HL-60/S4 treated with phorbol 12-myristate 13-acetate at 8.2 ng/mL for 4 days and 3 days (cell line): ENCODE measurements around the gene SDK2.

ENCODE experiments used
- in situ Hi-C: fragments of 300-500 bp; cut with MboI; formaldehyde crosslinking; loops from 2 replicates; pipeline ENCODE4 v1.15.0; 2022; ENCODE audit warnings: low sequenced_read_pairs

SDK2 gene, protein sequence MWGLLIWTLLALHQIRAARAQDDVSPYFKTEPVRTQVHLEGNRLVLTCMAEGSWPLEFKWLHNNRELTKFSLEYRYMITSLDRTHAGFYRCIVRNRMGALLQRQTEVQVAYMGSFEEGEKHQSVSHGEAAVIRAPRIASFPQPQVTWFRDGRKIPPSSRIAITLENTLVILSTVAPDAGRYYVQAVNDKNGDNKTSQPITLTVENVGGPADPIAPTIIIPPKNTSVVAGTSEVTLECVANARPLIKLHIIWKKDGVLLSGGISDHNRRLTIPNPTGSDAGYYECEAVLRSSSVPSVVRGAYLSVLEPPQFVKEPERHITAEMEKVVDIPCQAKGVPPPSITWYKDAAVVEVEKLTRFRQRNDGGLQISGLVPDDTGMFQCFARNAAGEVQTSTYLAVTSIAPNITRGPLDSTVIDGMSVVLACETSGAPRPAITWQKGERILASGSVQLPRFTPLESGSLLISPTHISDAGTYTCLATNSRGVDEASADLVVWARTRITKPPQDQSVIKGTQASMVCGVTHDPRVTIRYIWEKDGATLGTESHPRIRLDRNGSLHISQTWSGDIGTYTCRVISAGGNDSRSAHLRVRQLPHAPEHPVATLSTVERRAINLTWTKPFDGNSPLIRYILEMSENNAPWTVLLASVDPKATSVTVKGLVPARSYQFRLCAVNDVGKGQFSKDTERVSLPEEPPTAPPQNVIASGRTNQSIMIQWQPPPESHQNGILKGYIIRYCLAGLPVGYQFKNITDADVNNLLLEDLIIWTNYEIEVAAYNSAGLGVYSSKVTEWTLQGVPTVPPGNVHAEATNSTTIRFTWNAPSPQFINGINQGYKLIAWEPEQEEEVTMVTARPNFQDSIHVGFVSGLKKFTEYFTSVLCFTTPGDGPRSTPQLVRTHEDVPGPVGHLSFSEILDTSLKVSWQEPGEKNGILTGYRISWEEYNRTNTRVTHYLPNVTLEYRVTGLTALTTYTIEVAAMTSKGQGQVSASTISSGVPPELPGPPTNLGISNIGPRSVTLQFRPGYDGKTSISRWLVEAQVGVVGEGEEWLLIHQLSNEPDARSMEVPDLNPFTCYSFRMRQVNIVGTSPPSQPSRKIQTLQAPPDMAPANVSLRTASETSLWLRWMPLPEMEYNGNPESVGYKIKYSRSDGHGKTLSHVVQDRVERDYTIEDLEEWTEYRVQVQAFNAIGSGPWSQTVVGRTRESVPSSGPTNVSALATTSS (N-terminal part only)

DNA sequence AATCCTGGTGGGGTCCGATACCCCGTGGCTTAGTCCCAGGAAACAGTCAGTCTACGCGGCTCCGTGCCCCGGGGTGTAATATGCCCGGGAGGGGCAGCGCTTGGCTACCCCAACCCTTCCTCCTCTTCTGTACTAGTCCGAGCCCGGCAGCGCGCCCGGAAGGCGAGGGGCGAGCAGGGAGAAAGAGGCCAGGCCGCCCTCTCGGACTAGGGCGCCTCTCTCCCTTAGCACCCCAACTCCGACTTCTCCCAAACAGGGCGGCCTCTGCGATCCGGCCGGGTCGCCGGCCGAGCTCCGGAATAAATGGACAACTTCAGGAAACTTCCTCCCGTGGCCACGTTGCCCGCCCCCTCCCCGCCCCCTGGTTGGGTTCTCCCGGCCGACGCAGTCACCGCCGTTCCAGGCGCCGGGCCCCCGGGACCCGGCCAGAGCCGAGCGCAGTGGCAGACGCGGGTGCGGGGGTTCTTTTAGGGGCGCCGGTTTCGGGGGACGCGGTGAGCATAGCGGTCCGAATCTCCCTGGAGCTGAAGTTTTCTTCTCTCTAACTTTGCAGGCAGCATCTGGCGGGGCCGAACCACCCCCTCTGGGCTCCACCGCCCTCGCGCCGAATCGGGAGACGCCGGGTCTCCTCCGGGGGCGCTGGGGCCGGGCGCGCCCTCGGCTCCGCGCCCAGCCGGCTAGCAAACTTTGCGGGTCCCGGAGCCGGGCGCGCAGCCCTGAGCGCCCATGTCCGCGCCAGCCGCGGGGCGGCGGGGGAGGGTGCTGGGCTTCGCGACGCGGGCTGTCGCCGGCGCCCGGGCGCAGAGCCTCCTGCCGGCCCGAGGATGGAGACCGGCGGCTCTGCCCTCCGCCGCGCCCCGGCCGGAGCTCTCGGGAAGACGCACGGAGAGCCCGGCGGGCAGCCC, at the start of gene SDK2:
Gene SDK2, minus strand, starts transcription at position 301 of the 905 bp plus-strand sequence. CDS start 357 bp downstream, outside the sequence.
- in situ Hi-C loops: no loop called here

DNA sequence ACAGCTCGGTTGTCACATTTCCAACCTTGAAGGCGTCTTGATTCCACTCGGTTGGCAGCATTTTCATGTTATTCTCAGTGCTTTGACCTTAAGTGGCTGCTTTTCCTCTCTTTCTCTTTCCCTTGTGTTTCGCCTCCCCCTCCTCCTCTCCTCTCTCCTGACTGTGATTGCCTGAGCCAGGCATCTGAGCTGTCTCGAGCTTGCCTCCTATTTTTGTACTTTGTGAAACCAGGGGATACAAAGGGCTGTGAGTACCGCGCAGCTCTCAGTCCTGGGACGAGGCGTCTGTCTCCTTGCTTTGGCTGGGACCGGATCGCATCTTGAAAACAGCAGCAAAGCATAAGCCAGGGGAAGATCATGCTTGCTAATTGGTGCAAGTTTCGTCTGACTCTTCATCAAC, 48.8 kb upstream of the SDK2 start:
- in situ Hi-C loops: no loop called here

DNA sequence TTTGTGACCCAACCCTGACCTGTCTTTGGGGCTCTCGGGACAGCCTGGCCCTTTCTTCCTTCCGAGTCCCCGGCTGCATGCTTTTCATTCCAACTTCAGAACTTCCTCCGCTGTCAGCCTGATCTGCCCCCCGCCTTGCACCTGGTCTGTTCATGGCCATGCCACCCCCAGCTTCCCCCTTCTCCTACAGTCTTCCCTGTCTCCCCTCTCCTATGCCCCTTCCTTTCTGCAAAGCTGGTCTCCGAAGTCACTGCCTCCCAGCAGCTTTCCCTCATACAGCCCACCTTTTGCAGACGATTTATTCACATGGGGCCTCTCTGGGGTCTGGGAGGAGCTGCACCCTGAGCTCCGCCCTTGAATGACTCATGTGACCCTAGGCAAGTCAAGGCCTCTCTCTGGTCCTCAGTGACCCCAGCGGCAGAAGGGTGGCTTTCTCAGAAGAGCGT, 47.1 kb upstream of the SDK2 start:
- in situ Hi-C loops: no loop called here

DNA sequence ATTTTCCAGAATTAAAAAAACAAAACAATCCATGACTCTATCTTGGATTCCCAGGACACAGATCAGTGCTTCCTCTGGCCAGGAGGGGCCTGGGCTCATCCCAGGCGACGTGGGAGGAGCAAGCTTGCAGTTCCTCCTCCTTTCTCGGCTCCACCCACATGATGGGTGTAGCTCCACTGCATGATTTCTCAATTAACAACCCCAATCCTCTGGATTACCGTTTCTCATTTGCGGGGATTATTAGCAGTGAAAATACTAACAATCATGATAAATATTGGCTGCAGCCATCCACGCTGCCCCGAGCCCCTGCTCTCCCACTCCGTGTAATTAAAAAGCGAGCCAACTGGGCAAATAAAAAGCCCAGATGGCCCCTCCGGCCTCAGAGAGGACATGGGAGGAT, 46.4 kb upstream of the SDK2 start:
- in situ Hi-C loops: no loop called here

DNA sequence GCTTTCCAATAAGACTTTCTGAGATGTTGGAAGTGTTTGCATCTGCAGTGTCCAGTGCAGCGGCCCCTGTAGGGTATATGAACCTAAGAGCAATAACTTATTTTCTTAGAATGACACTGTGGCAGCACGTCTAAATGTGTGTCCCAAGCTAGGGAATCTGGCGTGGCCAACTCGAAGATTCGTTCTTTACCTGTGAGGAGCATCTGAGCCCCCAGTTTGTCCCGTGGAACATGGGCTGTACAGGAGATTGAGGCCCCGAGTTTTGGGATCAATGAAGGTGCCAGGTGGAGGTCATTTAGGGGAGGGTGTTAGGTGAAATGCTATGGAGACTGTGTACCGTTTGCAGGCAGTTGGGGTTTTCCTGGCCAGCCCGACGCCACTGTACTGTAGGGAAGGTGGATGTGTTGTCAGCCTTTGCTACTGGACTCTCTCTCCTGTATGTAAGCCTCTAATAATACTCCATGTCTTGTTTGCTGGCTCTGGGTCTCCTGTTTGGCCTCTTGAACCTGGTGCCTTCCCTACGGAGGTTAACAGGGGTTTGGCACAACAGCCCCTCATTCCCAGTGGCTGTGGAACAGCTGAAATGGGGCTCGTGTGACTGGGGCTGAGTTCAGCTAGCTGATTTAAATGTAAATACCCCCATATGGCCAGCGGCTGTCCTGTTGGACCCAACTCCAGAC, 45.5 kb upstream of the SDK2 start:
- in situ Hi-C loops: no loop called here

DNA sequence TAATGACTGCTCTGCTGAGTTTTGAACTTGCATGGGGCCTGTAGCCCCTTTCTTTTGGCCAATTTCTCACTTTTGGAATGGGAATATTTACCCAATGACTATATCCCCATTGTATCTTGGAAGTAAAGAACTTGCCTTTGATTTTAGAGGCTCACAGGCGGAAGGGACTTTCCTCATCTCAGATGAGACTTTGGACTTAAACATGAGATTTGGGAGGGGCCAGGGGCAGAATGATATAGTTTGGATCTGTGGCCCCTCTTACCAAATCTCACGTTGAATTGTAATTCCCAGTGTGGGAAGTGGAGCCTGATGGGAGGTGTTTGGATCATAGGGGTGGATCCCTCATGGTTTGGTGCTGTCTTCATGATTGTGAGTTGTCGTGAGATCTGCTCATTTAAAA, 42.7 kb upstream of the SDK2 start:
- in situ Hi-C loops: no loop called here

DNA sequence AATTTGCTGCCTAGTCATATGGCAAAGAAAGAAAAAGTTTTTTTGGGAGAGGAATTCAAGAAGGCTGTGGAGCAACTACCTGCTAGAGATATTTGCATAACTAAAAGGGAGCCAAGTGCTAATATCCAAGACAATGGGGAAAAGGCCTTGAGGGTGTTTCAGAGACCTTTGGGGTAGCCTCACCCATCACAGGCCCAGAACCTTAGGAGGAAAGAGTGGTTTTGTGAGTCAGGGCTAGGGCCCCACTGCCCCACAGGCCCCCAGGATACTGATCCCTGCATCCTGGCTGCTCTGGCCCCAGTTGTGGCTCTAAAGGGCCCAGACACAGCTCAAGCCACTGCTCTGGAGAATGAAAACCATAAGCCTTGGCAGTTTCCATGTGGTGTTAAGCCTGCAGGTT, 41.9 kb upstream of the SDK2 start:
- in situ Hi-C loops: no loop called here

DNA sequence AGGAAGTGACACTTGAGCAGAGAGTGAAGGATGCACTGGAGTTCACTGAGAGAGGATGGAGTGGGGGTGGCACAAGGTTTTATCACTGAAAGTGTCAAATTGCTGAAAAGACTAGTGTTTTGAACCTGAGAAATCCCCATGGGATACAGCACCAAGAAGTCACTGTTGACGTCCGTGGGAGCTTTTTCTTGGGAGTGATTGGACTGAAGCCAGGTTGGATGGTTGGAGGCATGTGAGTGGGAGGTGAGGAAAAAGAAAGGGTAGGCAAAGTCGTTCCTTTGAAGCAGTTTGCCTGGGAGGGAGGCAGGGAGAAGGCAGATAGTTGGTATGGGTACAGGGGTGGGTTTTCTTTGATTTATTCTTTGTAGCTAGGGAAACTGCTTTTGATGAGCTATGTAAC, 39.9 kb upstream of the SDK2 start:
- in situ Hi-C loops: no loop called here

DNA sequence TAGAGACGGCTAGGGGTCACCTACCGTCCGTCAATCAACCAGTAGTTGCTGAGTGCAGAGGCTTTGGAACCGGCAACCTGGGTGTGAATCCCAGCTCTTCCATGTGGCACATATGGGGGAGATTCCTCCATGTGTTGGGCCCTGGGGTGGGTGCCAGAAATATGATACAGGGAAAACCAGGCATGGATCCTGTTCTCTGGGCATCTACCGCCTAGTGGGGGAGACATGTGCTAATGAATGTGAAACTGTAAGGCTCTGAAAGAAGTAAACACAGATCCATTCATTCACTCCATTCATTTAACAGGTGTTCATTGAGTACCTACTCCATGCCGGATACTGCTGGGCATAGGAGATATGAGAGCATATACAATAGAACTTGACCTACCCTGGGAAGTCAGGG, 39.5 kb upstream of the SDK2 start:
- in situ Hi-C loops: no loop called here

DNA sequence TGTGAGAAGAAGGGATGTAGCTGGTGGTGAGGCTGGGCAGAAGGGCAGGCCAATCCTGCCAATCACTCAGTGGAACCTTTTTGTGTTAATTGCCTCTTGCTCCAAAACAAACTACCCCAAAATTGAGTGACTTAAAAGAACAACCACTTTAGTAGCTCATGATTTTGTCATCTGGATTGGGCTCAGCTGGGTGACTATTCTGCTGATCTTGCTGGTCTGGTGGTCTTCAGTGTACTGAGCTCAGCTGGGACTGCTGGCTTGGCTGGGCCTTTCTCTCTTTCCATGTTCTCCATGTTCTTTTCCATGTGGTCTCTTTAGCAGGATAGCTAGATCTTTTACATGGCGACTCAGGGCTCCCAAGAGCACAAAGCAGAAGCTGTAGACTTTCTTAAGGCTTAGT, 37.7 kb upstream of the SDK2 start:
- in situ Hi-C loops: no loop called here

DNA sequence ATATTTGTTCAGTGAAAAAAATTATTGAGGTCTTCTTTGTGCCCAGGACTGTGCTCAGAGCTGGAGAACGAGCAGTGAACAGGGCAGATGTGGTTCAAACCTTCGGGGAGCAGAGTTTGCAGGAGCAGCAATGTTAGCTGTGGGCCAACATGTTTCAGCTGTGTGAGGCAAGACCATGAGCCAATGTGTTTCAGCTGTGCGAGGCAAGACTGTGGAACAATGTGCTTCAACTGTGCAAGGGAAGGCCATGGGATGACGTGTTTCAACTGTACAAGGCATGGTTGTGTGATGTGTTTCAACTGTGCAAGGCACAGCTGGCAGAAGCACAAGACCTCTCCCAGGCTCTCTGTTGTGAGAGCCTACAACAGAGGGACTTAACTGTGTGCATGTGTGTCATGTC, 35.2 kb upstream of the SDK2 start:
- in situ Hi-C loops: no loop called here

DNA sequence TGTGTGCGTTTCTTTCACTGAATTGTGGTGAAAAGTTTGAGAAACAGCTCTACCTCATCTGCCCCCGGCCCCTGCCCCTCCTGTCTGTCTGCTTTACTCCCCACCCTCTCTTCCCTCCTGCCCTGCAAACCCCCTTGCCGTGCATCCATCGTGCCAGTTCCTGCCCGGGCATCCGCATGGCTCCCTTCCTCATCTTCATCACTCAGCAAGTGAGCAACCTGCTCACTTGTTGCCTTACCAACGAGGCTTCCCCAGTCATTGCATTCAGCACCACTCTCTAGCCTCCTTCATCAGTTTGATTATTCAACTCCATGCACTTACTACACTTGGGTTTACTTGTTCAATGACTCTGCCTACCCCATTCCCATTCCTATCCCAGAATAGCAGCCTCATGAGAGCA, 34.8 kb upstream of the SDK2 start:
- in situ Hi-C loops: no loop called here

DNA sequence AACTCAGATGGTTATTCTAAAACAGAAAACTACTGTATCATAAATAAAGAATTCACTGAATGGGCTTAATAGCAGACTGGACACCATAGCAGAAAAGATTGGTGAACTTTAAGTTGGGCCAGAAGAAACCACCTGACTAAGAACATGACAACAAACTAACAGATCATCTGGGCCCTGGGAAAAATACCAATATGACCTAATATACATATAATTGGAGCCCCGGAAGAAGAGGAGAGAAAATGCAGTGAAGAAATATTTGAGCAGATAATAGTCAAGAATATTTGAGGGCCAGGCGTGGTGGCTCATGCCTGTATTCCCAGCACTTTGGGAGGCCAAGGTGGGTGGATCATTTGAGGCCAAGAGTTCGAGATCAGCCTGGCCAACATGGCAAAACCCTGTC, 25.5 kb upstream of the SDK2 start:
- in situ Hi-C loops: no loop called here

DNA sequence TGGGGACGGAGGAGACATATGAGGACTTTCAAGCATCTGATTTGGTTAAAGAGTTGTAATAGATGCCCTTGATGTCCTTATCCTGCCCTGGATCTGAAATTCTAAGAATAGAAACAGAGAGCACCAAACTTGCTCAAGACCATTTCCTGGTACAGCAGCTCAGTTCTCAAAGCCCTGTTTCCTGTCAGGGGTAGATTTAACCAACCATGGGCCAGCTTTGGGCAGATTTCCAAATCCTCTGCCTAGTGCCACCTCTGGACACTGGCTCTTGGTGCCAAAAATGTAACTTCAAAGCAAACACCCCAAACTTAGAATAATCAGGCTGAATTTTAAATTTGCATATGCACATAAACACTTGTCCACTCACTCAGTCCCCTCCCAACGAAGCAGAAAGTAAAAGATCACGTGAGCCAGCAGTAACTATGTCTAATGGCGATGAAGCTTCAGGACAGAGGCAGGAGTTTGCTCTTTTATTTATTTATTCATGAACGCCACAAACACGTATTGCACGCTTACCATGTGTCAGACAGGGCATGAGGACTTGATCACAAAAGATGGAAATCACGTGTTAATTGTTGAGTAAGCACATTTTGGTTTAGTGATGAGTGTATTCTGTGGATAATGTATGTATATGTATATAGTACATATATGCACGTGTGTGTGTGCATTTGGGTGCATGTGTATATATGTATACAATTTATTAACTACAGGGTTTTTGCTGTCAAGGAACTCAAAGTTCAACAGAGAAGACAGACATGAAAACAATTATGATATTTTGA, 23.1 kb upstream of the SDK2 start:
- in situ Hi-C loops: no loop called here

DNA sequence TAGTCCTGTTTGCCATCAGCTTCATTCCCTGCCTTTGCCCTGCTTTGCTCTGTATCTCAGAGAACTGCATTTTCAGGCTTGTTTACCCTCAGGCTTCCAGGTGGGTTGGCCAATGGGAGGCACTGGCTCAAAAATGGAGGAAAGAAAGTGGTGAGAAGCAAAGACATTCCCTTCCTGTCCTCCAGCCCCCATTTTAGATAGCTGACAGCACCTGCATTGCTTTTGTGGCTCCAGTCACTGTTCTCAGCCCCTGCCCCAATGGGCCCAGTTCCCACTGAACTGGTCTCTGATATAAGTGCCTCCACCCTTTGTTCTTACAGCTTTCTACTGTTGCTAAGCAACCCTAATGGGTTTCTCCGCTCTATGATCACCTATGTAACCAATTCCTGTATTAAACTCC, 19.4 kb upstream of the SDK2 start:
- in situ Hi-C loops: no loop called here

DNA sequence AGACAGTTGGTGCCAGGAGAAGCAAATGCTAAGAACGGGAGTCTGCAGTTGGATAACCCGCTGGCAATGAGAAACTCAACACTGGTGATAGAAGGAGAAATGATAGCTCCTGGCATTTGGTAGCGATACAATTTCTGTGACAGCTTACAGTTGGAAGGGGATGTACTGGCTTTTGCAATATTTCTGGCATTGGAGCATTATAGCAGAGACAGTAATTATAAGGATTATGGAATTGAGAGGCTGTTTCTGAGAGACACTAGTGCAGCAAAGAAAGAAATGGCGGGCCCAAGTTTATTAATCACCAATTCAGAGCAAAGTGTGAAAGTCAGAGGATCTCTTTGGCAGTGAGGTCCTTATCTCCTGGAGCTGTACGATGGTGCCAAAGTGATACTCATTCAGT, 16.1 kb upstream of the SDK2 start:
- in situ Hi-C loops: no loop called here

DNA sequence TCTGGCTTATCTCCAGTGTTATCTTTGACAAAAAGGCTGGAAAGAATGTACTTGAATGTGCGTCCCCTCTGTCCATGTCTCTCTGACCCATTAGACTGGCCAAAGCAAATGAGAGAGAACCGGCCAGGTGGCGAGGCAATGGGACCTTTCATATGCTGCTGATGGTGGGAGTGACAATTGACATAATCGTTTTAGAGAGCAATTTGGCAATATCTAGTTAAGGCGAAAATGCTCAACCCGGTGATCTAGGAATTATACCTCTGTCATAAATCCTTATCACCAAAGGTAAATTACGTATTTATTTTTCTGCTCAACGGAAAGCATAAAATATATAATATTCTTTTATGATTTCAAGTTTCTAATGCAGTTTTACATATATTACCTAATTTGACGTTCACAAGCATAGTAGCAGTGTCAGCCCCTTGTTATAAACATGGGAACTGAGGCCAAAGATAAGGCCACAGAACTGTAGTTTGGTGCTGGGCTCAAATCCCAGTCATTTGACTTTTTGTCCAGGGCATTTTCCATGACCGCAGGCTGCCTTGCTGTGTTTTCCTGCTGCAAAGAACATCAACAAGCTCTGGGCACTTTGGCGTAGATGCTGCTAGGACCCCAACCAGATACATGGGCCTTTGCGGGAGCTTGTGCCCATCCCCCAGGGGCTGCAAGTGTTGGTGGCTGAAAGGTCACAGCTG, 14.7 kb upstream of the SDK2 start:
- in situ Hi-C loops: no loop called here

DNA sequence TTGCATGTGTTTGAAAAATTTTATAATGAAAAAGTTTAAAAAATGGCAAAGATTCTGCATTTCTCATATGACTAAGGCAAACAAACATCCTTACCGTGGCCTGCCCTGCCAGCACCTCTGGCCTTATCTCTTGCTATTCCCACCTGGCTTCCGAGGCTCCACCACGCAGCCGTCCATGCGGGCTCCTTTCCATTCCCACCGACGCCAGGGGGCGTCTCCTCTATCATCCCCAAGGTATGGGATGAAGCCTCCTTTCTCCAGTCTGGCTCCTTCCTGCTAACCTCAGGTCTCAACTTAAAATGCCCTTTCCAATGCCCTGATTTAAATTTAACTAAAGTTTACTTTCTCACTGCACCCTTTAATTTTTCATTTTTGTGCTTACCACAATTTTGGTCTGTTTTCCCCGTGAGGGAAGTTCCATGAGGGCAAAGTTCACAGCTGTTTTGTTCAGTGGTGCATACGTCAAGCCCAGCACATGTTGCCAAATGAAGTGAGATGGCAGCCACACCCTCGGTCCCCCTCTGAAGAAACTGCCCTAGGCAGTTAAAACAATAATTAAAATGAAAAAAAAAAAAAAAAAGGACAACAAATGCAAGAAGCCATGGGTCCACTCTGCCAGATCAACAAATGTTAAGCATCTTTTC, 13.3 kb upstream of the SDK2 start:
- in situ Hi-C loops: no loop called here
